Cardiac muscle cell (in vitro differentiated cells and primary cell): ENCODE measurements around the gene ERICH4. TPM values are rescaled to one million over a fixed set of nuclear protein-coding genes. Genes with fewer than 3 reads are reported as not detected.

Experiments
- DNase-seq, 2 donors: peaks; one replicate each; pipeline versions ENCODE4 v3.0.0 to v3.0.0-alpha.2; 2010 to 2017; ENCODE audit warnings: low read depth in 1 of 2, low spot score in 1 of 2
- H3K27ac ChIP-seq: fragments of 200-600 bp; sonication (generic); 2 replicates; pipeline ENCODE4 v1.5.1; 2016
- H3K27me3 ChIP-seq: fragments of 200-600 bp; sonication (generic); 2 replicates; pipeline ENCODE4 v1.6.0; 2016; ENCODE audit warnings: control low read depth
- H3K36me3 ChIP-seq: fragments of 200-600 bp; sonication (generic); 2 replicates; pipeline ENCODE4 v1.5.1; 2016; ENCODE audit warnings: control low read depth
- H3K4me1 ChIP-seq: fragments of 200-600 bp; sonication (generic); 2 replicates; pipeline ENCODE4 v1.8.1; 2017; ENCODE audit warnings: low read depth, mild to moderate bottlenecking, mixed run types
- H3K4me3 ChIP-seq: fragments of 200-600 bp; sonication (generic); 2 replicates; pipeline ENCODE4 v1.5.1; 2016; ENCODE audit warnings: mild to moderate bottlenecking
- H3K9me3 ChIP-seq: fragments of 200-600 bp; sonication (generic); 2 replicates; pipeline ENCODE4 v1.5.1; 2017; ENCODE audit warnings: low read depth, mild to moderate bottlenecking, control low read depth
- CTCF ChIP-seq: IDR thresholded peaks from 2 replicates; pipeline ENCODE4 v1.5.1; 2012; ENCODE audit warnings: low read depth, mild to moderate bottlenecking, low read length
- polyA plus RNA-seq: library from polyadenylated mRNA; unstranded; fragments of >200 nt; fragmentation: Nextera tagmentation; extraction: Ambion mirVana; gene quantifications from 2 replicates; pipeline ENCODE4 v1.2.1, GENCODE V29; 2016
- total RNA-seq: library from RNA; depleted of rRNA; stranded (reverse); fragments of >200 nt; gene quantifications from 2 replicates; pipeline ENCODE4 v1.2.3, GENCODE V29; 2016

Gene ERICH4
- total and polyA plus RNA-seq, 2 experiments from 2014 or later = not detected

GRCh38 chr19:41411100-41411967 lies 31.6 kb upstream of the ERICH4 start:
- Histone ChIP-seq H3K27me3 (no peaks in the 10 kb centered on the region), H3K27ac (no peak overlapping the region), H3K4me1 (peaks cover 11% of the 10 kb centered on the region), H3K4me3 (no peak overlapping the region), H3K9me3 (no peaks in the 10 kb centered on the region), H3K36me3 (peaks cover 12% of the 10 kb centered on the region)
- TF ChIP-seq CTCF = no peak
- DNase-seq = no peak

GRCh38 chr19:41411968-41412265 lies 31.0 kb upstream of the ERICH4 start:
- no peak for DNase-seq
- peaks cover 11% of the 10 kb centered on the region for H3K4me1 ChIP-seq
- TF ChIP-seq CTCF = no peak
- H3K4me3 ChIP-seq = no peak overlapping the region
- H3K9me3 ChIP-seq = no peaks in the 10 kb centered on the region
- peaks cover 12% of the 10 kb centered on the region for H3K36me3 ChIP-seq
- H3K27ac ChIP-seq = no peak overlapping the region
- no peaks in the 10 kb centered on the region for H3K27me3 ChIP-seq

GRCh38 chr19:41412953-41413352 lies 30.0 kb upstream of the ERICH4 start:
- Histone ChIP-seq H3K4me1 (peaks cover 11% of the 10 kb centered on the region), H3K27me3 (no peaks in the 10 kb centered on the region), H3K27ac (no peak overlapping the region), H3K4me3 (no peak overlapping the region), H3K36me3 (peaks cover 12% of the 10 kb centered on the region), H3K9me3 (no peaks in the 10 kb centered on the region)
- no peak for DNase-seq
- TF ChIP-seq CTCF = no peak

- no peak for TF ChIP-seq CTCF
- Histone ChIP-seq H3K4me1 (peaks cover 9% of the 10 kb centered on the region), H3K4me3 (no peak overlapping the region), H3K9me3 (no peaks in the 10 kb centered on the region), H3K27me3 (no peaks in the 10 kb centered on the region), H3K27ac (no peak overlapping the region), H3K36me3 (peaks cover 17% of the 10 kb centered on the region)
- DNase-seq = no peak
Observed at GRCh38 chr19:41413947-41414346, 29.0 kb upstream of the ERICH4 start.

GRCh38 chr19:41414461-41414860 lies 28.5 kb upstream of the ERICH4 start:
- TF ChIP-seq CTCF = no peak
- no peak overlapping the region for H3K4me3 ChIP-seq
- peaks cover 4% of the 10 kb centered on the region for H3K4me1 ChIP-seq
- no peak overlapping the region for H3K27ac ChIP-seq
- peaks cover 20% of the 10 kb centered on the region for H3K36me3 ChIP-seq
- H3K27me3 ChIP-seq = no peaks in the 10 kb centered on the region
- no peak for DNase-seq
- no peaks in the 10 kb centered on the region for H3K9me3 ChIP-seq
